NCI-H69 (cell line): ENCODE measurements around the gene LOXL3.

Experiments
- DNase-seq: peaks from one replicate; lab custom pipeline; 2025; lab: John Stamatoyannopoulos, UW

LOXL3 gene

GRCh38 chr2:74526649-74527230, 27.0 kb downstream of the LOXL3 start:
- DNase-seq = no peak

DNA sequence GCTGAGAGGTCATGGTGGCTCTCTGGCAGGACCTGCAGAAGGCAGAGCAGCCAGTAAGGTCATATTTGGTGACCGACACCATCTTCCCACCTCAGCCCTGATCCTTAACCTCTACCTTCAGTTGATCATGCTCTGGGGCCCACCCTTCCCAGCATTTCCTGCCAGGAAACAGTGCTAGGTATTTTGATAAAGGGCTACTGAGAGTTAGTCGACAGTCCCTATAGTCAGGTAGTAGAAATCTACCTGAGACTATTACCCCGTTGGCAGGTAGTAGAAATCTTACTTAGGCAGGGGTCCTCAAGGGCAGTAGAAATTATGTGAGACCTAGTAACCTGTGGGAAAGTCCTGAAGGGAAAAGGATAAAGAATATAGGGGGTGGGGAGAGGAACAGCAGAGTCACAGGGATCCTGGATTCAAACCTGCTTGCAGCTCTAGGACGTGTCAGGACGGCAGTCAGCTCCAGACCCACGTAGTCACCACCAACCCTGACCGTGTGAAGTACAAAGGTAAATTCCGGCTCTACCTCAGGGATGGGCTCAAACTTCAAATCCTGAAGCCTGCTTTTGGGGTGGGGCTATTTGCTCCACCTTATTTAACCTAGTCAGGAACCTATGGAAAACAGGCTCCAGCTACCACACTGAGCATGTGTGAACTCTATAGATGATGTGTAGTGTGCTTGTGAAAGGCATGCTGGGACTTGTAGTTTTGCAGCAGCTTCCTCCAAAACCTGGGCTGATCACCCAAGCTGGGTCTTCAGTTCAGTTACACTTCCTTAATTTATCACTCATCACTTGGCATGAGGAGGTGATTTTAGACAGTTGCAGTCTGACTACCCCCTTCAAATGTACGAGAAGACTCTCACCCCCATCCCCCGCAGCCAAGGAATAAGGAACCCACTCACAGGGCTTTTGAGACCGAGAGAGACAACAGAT, 27.8 kb downstream of the LOXL3 start, which contains the start of gene DQX1:
Gene DQX1, minus strand, starts transcription at position 515 of the 932 bp plus-strand sequence. Its CDS starts 502 bp downstream, at position 13.
- DNase-seq = peak; percentile 7

- no peak for DNase-seq
These were observed 28.6 kb downstream of the LOXL3 start for GRCh38 chr2:74524955-74525716.

- no peak for DNase-seq
These were observed 29.7 kb downstream of the LOXL3 start for GRCh38 chr2:74524005-74524404.

- DNase-seq = no peak
These were observed 31.2 kb downstream of the LOXL3 start for GRCh38 chr2:74522516-74522915.

DNA sequence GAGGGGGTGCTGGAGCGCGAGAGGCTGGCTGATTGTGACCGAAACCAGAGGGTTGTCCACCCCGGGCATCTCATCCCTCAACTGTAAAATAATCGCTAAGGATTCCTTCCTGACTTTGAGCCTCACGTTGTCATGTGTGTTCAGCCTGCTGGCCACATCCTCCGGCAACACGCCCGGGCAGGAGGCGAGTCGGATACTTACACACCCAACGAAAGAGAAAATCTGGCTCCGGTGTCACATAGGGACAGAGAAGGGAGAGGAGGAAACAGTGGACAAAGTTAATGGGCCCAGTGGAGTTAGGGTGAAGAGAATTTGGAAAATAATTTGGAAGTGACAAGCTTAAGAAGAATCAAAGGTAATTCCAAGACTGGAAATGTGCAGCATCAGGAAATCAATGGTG, 37.1 kb downstream of the LOXL3 start:
- no peak for DNase-seq

DNA sequence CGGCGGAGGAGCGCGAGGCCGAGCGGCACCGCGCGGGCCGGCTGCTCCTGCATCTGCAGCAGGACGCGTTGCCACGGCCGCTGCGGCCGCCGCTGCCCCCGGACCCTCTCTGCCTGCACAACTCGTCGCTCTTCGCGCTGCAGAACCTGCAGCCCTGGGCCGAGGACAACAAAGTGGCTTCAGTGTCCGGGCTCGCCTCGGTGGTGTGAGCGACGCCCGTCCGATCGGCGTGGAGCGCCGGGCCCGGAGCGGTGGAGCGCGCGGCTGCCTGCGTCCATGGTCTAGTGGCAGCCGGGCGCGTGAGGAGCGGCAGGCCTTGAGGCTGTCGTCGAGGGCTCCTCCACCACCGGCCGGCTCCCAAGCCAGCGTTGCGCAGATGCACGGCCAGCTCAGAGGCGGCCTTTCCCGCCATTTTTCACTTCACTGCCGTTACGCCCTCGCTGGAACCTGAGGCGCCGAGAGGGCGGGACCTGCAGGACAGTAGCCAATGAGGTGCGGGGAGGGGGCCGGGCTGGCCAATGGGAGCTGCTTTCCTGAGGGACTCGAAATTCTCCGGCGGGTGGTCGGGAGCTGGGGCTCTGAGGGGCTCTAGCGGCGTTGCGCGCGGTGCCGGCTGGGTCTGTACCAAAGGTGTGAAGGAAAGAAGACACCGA, 37.6 kb downstream of the LOXL3 start:
- no peak for DNase-seq

- no peak for DNase-seq
These were observed 38.3 kb downstream of the LOXL3 start for GRCh38 chr2:74515271-74515980.

DNA sequence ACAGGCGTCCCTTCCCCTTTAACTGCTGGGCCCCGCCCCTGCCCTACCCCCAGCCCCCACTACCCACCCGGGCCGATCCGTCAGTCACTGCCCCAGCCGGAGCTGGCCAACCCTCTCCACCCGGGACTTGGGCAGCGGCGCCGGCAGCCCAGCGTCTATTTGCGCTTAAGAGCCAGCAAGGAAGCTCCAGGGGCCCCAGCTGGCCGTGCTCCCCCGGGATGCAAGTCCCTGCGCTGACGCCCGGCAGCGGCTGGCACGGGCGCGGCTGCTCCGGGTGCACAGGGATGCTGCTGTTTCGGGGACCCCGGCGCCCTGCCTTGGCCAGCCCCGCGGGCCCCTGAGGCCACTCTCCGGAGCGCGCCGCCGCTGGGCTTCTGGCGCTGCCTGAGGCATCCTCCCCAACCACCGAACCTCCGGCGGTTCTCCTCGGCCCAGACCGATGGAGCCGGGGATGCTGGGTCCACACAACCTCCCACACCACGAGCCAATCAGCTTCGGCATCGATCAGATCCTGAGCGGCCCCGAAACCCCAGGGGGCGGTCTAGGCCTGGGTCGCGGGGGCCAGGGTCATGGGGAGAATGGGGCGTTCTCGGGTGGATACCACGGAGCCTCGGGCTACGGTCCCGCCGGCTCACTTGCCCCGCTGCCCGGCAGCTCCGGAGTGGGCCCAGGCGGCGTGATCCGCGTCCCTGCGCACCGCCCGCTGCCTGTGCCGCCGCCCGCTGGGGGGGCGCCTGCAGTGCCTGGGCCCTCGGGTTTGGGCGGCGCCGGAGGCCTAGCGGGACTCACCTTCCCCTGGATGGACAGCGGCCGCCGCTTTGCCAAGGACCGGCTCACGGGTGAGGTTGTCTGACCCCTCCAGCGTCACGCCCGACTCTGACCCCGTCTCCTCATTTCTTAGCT, 39.1 kb downstream of the LOXL3 start, which contains the start of gene TLX2:
Gene TLX2, plus strand, starts transcription at position 83 of the 903 bp plus-strand sequence. Its CDS starts 357 bp downstream, at position 440.
- DNase-seq = peak; percentile 33

DNA sequence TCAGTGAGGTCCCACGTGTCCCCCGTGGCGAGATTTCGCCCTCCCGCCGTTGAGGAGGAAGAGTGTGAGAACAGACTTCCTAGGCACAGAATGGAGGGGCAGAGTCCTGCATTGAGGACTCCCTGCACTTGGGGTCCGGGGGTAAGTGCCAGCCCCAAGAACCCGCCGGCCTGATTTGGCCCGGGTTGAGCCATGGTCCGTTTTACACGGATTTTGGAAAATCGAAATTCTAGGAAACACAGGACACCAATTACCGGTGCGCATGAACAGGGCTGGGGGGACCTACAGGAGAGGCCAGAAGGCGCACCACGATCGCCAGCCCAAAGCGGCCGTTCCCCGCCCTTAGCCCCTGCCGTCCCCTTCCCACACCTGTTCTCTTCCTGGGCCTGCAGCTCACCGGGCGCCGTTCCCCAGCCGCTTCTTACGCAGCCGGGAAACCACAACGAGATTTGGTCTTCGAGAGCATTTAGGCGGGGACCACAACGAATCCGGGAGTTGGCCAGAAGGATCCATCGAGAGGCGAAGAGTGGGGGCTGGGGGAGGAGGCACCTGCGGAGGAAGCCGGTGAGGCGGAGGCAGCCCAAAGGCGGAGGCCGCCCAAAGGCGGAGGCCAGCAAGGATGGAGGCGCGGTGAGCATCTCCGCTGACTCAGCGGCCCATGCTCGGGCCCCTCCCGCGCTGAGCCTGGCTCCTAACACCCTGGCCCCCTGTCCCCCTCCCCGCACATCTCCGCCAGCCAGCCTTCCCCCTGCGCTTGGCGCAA, 40.0 kb downstream of the LOXL3 start:
- peak; percentile 17 for DNase-seq

GRCh38 chr2:74512744-74513604, 40.8 kb downstream of the LOXL3 start:
- DNase-seq = no peak

- DNase-seq = peak; percentile 7
These were observed 42.4 kb downstream of the LOXL3 start for GRCh38 chr2:74511104-74511989.

DNA sequence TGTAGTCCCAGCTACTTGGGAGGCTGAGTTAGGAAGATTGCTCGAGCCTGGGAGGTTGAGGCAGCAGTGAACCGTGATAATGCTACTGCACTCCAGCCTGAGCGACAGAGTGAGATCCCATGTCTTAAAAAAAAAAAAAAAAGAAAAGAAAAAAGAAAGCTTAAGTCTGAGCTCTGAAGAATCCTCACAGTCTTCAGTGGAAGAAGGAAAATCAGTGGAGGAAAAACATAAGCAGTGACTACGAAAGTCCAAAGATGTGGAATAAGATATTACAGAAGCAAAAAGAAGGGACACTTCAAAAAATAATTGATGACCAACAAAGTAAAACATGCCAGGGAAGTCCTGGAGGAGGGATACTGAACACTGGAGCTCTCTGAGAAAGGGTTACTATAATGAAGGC, 43.5 kb downstream of the LOXL3 start:
- DNase-seq = no peak

DNA sequence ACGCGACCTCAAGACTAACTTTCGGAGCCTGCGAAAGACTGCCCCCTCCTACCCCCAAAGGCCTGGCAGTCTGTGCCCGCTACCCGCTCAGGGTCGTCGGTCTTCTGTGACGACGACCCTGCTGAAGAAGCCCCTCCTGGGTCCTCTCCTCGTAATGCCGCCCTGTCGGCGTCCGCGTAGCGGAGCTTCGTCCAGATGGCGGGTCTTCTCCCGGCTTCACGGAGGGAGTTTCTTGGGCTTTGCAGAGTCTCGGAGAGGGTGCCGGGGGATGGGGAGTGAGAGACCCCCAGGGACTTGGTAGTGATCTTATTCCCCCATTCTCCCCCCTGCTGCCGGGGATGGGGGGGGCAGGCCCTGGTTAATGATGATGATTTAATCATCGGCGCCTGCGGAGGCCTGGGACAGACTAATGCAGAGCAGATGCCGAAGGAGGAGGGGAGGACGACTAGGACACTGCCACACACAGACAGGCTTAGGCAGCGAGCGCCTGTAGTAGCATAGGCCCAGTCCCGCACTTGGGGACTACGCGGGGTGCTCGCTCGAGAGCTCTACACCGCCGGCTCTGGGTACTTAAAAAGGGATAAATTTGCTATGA, 45.7 kb downstream of the LOXL3 start:
- DNase-seq = peak; percentile 71

GRCh38 chr2:74507145-74507925, 46.4 kb downstream of the LOXL3 start, which contains the start of gene PCGF1:
Gene PCGF1, minus strand, starts transcription at chr2:74507695. Its CDS starts 27 bp downstream, at chr2:74507668.
- DNase-seq = peak; percentile 97
